Measurements from ENCODE around the gene ISY1.

DNA sequence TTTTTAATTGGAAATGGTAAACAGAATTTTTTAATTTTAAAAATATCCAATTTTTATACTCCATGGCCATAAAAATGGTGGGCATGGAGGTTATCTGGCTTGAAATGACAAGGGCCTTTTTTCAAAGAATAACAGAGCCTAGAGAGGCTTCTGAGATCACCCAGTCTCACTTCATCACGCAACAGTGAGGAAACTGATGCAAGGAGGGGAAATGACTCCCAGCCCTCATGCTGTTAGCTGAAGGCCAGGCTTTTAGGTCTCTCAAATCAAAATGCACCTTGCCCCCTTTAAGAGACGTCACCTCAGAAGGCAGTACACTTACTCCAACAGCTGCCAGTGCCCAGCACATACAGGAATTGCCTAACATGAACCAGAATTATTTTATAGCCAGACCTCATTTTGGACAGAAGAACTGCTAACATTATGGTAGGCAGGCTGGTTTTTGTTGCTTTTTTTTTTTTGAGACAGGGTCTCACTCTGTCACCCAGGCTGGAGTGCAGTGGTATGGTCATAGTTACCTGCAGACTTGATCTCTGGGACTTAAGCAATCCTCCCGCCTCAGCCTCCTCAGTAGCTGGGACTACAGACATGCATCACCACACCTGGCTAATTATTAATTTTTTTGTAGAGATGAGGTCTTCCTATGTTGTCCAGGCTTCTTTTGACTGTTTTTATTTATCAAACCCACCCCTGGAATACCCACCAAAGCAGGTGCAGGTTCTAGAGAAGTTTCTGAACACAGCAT is 48.4 kb downstream of the ISY1 start:
- no peak for TF ChIP-seq POLR2A (IDR thresholded peaks at IDR 0.05)
- TF ChIP-seq, protein P1, sequence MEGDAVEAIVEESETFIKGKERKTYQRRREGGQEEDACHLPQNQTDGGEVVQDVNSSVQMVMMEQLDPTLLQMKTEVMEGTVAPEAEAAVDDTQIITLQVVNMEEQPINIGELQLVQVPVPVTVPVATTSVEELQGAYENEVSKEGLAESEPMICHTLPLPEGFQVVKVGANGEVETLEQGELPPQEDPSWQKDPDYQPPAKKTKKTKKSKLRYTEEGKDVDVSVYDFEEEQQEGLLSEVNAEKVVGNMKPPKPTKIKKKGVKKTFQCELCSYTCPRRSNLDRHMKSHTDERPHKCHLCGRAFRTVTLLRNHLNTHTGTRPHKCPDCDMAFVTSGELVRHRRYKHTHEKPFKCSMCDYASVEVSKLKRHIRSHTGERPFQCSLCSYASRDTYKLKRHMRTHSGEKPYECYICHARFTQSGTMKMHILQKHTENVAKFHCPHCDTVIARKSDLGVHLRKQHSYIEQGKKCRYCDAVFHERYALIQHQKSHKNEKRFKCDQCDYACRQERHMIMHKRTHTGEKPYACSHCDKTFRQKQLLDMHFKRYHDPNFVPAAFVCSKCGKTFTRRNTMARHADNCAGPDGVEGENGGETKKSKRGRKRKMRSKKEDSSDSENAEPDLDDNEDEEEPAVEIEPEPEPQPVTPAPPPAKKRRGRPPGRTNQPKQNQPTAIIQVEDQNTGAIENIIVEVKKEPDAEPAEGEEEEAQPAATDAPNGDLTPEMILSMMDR (IDR thresholded peaks at IDR 0.05) = no peak

All from esophagus squamous epithelium (tissue), 4 donors.